Brain pericyte (primary cell): ENCODE measurements around the gene ST3GAL5.
"Not testable (repeated sequence)": the region's sequence is repeated elsewhere in the genome, so short reads cannot be mapped to it uniquely, and the experiment has no call there.

Experiments used
- DNase-seq: peaks from one replicate; pipeline ENCODE4 v3.0.0-alpha.2; 2012; ENCODE audit warnings: low read depth, low spot score

ST3GAL5 gene

GRCh38 chr2:85888684-85889626 is at the start of gene ST3GAL5:
Gene ST3GAL5 (minus strand): TSS chr2:85888990. CDS start chr2:85888905, 85 bp downstream.
- peak; percentile 33 for DNase-seq

DNA sequence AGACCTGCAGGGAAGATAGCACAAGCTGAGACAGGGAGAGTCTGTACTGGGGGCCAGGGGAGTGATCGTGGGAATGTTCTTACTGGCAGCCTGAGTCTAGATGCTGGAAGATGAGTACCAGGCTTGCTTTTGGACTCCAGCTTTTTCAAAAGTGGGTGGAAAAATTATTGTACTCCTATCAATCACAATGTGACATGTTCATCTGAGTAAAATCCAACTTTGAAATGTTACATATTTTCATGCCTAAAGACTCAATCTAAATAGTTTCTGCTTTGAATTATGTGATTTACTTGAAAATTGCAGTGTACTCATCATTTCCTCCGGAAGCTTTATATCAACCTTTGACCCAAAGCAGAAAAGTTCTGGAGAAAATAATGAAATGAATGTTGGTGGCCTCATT is 49.7 kb upstream of the ST3GAL5 start:
- no peak for DNase-seq

- DNase-seq: no peak
Measured at GRCh38 chr2:85937069-85937439, 48.3 kb upstream of the ST3GAL5 start.

DNA sequence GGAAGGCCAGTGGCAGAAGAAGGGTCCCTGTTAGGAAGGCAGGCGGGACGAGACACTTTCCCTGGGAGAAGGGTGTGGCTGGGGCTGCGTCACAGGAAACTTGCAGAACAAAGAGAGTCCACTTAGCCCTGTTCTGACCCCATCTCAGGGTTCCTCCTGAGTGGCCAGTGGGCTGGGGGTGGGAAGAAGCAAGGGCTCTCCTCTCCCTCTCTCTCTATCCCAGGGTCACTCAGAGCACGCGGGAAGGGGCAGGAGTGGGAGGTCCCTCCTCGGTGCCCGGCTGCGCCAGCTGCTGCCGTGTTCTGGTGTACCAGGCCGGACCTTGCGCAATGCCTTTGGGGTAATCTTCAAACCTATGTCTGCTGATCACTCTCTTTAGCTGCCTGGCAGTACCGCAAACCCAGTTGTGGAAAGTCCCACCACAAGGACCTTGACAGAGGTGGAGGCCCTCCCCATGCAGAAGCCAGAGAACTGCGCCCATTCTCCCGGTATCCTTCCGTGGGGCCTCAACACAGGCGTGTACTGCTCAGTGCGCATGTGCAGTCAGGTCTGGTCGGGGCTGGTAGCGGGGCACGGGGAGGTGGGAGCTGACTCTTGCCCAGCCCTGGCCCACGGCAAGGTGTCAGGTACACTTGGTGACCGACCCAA is 47.8 kb upstream of the ST3GAL5 start:
- no peak for DNase-seq

DNA sequence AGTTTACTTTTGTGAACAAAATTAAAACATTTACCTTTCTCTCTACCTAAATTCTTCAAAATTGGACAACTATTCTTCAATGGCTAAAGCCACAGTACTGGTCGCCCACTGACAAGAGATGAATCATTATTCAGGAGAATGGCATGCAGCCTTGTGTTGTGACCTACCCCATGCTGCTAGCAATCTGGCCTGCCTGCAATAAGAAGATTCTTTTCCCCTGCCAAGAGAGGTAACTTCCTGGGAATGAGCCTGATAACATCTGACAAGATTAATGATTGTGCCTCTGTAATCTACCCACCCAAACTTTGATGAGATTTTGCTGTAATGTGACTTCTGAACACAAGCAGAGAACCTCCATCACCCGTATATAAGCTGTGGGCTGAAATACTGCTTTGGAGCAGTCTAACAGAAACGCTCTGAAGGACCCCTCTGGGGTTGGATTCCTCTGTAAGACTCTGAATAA is 47.0 kb upstream of the ST3GAL5 start:
- no peak for DNase-seq

- no peak for DNase-seq
Measured at GRCh38 chr2:85935170-85935745, 46.5 kb upstream of the ST3GAL5 start.

- DNase-seq: no peak
Measured at GRCh38 chr2:85933753-85934594, 45.2 kb upstream of the ST3GAL5 start.

DNA sequence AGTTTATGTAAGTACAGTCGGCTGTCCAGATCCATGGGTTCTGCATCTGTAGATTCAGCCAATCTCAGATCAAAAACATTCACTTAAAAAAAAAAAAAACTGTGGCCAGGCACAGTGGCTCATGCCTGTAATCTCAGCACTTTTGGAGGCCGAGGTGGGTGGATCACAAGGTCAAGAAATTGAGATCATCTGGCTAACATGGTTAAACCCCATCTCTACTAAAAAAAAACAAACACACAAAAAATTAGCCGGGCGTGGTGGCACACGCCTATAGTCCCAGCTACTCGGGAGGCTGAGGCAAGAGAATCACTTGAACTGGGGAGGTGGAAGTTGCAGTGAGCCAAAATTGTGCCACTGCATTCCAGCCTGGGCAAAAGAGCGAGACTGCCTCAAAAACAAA is 42.4 kb upstream of the ST3GAL5 start:
- DNase-seq: not testable (repeated sequence)

- DNase-seq: no peak
Measured at GRCh38 chr2:85930129-85931124, 41.6 kb upstream of the ST3GAL5 start.

- DNase-seq: no peak
Measured at GRCh38 chr2:85929096-85930050, 40.6 kb upstream of the ST3GAL5 start.

GRCh38 chr2:85926931-85927661 is 38.3 kb upstream of the ST3GAL5 start:
- no peak for DNase-seq

DNA sequence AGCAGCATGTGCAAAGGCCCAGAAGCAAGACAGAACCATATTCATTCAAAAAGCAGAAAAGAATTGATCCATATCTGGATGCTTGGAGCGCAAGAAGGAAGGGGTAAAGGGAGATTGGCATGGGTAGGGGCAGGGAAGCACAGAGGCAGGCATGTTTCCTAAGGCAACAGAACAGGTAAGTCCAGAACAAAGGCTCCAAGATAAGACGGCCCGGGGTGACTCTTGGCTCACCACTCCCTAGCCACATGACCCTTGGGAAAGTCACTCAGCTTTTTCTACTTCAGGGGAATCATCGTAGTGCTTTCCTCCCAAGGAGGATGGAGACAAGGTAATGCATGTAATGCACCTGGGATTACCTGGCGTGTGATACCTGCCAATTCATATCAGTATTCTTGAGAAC is 37.7 kb upstream of the ST3GAL5 start:
- no peak for DNase-seq

DNA sequence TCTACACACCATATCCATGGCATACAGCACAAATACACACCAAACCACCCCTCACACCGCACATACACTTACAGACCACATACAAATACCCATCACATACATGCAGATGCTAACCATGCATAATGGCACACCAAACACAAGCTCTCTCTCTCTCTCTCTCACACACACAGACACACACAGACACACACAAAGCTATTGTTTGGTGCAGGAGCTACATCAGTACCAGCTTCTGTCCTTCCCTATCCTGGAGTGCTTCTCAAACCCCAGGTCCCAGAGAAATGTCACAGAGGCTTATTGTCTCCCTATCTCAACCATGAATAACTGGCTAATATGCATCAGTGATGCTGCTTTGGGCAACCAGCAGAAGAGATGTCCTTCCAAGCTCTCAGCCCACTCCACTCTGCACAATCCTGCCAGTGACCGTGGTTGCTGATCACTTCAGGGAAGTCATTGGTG is 36.5 kb upstream of the ST3GAL5 start:
- no peak for DNase-seq

- DNase-seq: no peak
Measured at GRCh38 chr2:85924522-85924921, 35.7 kb upstream of the ST3GAL5 start.

GRCh38 chr2:85922199-85922598 is 33.4 kb upstream of the ST3GAL5 start:
- no peak for DNase-seq

DNA sequence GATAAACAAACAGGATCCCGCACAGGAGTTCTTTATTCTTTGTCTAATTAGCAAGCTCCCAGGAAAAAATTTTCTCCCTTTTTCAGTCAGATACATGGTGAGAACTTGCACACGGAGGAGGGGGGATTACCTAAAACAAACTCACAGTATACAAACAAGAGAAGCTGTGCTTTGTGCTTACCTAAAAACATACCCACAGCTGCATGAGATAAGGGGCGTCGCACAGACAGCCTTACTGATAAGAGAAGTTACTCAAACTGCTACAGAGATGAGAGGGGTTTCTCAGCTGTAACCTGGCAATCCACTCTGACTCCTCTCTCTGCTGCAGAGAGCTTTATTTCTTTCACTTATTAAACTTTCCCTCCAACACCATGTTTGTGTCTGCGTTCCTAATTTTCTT is 32.9 kb upstream of the ST3GAL5 start:
- no peak for DNase-seq

GRCh38 chr2:85920810-85921545 is 32.2 kb upstream of the ST3GAL5 start:
- DNase-seq: no peak
